HTR-8/SVneo (cell line): ENCODE results near the gene CLK3.

Experiments
- DNase-seq: peaks from one replicate; pipeline ENCODE4 v3.0.0; 2011; ENCODE audit warnings: low spot score, mixed read lengths; ENCODE audit not compliant: insufficient read length
- FAIRE-seq: peaks from 2 replicates; lab custom pipeline; 2011; peaks lifted over from hg19 to GRCh38; lab: Jason Lieb, UNC

CLK3 gene

DNA sequence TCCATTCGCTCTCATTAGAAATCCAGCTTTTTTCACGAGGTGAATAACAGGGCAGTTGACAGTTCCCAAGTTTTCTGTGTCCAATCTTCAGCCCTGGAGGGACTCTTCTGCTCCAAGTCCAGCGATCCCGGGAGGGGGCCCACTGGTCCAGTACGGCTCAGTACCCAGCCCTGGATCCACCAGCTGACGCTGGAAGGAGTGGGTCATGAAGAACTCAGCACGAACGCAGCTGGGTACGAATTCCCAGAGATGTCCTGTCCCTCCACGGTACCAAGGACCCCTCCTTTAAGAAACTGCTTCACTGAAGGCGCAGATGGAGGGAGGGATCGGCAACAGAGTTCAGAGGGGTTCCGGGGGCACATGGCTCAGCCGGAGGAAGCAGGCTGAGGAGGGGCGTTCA lies 16.5 kb upstream of the CLK3 start:
- FAIRE-seq, result no peak

DNA sequence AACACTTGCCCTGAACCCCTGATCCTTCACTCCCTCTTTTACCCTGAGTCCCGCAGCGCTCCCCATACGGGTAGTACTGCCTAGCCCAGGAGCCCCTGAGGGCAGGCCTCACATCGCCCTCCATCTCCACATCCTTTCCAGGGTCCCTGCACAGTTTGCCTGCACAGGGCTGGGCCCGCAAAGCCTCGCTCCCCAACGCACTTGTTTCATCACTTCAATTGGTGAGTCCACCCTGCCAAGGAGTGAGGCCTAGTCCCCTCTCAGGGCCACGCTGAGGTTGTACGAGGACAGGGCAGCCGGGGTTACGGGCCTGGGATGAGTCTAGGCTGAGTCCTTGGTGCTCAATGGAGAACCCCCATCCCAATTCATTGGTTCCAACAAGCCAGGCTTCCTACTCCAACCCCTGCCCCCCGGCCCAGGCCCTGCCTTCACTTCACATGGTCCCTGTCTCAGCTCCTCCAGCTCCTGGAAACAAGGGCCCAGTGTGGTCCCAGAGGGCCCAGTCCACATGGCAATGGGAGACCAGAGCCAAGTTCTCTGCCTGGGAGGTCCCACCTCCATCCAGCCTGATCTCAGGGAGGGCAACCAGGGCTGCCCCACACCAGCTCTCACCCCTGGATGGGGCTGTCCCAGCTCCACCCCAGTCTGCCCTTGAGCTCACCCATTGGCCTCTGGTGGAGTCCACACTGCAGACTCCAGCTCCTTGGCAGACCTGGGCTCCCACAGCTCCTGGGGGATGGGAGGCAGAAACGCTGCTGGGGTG lies 12.4 kb upstream of the CLK3 start:
- FAIRE-seq (no peak), DNase-seq (no peak)

More for the DNA sequence above, 16.5 kb upstream of the CLK3 start:
- DNase-seq, result no peak

DNA sequence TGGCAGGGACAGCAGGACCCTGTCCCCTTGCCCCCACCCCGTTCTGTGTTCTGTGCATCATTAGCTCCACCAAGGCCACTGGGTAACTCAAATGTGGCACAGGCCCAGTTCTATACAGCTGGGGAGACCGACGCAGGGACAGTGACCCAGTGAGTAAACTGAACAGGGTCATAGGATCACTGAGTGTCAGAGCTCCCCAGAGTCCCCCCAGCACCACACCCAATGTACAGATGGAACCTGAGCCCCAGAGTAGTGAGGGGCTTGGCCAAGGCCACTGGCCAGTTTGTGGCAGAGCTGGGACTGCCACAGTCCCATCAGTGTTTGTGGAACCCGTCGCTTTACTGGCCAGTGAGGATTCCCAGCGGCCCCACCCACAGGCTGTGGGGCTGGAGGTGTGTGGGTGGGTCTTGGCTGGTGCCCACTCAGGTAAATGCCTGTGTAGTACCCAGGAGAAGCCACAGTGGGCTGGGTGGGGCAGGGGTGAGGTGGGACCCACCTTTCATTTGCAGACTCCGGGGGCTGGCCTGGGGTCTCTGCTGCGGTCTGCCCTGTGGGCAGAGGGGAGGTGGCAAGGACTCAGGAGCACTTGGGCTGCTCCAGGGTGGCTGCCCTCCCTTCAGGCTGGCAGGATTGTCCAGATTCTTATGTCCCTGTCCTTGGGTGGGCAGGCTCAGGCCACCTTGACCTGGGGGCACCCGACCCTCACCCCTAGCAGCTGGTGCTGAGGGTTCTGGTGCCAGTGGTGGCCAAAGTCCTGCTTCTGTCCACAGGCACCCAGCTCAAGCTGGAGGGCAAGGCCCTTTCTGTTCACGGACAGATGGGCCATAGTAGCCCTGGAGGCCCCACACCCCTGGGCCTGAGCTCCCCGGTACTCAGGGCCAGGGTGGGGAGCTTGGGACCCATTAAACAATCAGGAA lies 11.6 kb upstream of the CLK3 start:
- FAIRE-seq (no peak), DNase-seq (no peak)

DNA sequence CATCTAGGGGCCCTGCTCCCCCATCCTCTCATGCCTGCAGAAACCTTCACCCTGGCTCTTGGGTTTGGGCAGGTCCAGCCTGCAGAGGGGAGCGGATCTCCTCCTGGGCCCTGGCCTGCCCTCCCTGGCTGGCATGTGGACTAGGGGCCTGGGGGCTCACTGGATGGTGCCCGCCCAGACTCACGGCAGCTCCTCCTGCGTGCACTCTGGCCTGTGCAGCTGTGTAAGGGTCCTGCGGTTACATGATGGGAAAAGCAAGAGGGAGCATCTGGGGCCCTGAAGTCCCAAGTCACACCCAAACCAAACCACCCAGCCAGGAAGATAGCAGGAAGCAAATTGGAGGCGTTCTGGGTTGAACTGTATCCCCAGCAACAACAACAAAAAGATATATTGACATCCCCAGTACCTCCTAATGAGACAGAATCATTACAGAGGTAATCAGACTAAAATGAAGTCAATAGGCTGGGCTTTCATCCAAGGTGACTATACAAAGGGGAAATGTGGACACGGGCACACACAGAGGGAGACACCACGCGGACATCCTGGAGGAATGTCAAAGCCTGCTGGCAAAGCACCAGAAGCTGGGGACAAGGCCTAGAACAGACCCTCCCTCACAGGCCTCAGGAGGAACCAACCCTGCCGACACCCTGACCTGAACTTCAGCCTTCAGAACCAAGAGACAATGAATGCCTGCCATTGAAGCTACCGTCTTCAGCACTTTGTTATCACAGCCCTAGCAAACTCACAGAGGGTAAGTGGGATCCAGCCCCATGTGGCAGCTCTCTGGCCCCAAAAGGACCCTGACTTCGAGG lies 10.4 kb upstream of the CLK3 start:
- DNase-seq (no peak), FAIRE-seq (no peak)

- DNase-seq (no peak), FAIRE-seq (no peak)
These were observed 9.9 kb upstream of the CLK3 start for GRCh38 chr15:74605795-74606150.

DNA sequence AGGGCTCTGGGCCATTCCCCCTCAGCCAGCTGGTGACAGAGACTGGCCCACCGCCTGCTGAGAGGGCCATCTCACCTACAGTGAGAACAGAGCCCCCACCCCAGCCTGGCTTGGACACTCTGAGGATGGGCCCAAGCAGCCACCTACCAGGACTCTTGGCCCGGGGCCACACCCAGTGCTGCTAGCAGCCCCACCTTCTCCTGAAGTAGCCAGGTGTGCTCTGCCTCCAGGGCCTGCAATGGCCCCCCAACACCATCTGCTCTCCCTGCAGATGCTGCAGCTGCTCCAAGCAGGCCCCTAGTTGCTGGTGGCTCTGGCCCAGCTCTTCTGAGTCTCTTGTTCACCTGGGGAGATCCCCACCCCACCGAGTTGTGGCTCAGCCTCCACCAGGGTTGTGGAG lies 6.8 kb upstream of the CLK3 start:
- DNase-seq (no peak), FAIRE-seq (no peak)

DNA sequence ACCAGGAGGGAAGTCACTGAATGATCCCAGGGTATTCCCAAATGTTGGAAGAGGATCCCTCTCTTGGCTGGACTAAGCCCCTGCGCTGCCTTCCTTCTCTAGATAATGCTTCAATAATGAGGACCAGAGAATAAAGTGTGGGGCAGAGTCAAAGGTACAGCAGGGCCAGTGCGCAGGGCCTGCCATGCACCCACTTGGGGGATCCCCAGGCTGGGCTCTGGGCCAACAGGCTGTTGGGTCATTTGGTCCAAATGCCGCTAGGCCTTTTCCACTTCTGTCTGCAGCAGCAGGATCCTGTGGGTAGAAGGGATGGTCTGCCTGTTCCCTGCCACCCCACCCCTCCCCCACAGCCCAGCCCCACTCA lies 5.7 kb upstream of the CLK3 start:
- FAIRE-seq (no peak), DNase-seq (no peak)

DNA sequence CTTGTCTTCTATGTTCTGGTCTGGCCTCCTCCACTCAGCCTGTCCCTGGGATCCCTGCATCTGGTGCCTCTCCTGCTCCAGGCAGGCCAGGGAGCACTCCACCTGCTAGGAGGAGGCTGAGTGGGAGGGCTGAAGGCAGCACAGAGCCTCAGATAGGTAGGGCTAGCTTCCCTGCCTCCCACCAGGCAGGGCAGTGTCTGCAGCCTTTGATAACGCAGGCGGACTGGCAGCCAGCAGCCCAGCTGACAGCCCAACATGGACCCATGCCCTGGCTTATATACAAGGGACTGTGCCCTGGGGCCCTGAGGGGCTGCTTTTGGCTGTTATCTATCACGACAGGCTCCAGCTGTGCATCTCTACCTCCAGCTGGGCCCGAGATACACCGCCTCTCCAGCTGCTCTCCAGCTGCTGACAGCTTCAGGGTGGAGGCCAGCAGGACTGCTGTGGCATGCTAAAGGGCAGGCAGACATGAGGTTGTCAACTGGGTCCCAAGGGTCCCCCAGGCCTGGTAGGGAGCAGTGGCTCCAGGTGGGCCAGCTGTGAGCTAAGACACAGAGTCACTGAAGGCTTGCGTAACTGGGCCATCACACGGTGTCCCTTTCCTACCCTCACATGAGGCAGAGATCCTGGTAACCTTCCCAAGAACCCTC lies 5.2 kb upstream of the CLK3 start:
- DNase-seq (no peak), FAIRE-seq (no peak)

- no peak for FAIRE-seq
- DNase-seq, result no peak
These were observed 4.3 kb upstream of the CLK3 start for GRCh38 chr15:74611341-74611740.

DNA sequence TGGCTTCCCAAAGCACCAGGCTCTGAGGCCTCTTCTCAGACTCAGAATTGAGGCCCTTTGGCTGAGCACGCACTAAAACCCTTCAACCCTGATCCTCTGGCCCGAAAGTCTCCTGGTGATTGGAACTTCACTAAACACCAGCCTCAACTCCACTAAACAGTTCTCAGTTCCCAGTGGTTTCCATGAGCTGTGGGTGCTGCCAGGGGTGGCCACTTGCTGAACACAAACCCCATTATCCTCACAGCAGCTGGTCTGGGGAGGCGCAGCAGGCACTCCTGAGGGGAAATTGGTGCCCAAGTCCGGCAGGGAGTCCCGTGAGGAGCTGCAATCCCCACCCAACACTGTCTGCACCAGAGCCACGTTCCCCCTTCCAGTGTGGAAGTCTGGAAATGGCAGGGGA lies 3.8 kb upstream of the CLK3 start:
- FAIRE-seq (no peak), DNase-seq (no peak)

DNA sequence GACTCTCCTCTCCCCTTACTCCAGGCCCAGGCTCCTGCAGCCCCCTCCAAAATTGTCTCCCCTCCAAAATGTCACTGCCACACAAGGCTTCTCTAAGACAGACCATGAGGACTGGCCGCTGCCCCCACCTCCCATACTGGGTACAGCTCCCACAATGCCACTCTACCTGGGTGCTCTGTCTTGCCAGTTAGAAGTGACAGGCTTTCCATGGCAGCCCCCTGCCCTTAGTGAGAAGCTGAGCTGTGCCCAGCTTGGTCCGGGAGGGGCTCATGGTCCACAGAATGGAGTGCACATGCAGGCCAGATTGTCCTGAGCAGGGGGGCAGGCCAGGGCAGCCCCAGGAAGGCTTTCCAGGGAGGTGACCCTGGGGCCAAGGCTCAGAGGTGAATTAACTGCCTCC lies 3.0 kb upstream of the CLK3 start:
- DNase-seq (no peak), FAIRE-seq (no peak)

GRCh38 chr15:74613089-74613952 lies 2.3 kb upstream of the CLK3 start:
- DNase-seq (no peak), FAIRE-seq (no peak)

DNA sequence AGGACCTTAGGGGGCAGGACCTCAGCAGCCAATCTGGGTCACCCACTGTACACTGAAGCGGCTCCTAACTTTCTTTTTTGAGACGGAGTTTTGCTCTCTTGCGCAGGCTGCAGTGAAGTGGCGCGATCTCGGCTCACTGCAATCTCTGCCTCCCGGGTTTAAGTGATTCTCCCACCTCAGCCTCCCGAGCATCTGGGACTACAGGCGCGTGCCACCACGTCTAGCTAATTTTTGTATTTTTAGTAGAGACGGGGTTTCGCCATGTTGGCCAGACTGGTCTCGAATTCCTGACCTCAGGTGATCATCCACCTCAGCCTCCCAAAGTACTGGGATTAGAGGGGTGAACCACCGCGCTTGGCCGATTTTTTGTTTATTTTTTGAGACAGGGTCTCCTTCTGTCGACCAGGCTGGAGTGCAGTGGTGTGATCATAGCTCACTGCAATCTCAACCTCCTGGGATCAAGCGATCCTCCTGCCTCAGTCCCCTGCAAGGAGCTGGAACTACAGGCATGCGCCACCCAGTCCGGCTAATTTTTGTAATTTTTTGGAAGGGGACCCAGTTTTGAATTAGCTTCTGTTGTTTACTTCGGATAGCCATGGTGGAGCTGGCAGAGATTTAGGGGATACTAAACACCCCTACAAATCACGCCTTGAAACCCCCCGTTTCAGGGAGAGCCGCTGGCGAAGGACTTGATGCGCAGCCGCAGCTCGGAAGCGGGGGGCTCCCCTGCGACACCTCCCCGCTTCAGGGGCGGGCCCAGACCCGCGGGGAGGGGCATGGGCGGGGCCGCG lies 1.5 kb upstream of the CLK3 start:
- DNase-seq (peak; percentile 92), FAIRE-seq (no peak)

DNA sequence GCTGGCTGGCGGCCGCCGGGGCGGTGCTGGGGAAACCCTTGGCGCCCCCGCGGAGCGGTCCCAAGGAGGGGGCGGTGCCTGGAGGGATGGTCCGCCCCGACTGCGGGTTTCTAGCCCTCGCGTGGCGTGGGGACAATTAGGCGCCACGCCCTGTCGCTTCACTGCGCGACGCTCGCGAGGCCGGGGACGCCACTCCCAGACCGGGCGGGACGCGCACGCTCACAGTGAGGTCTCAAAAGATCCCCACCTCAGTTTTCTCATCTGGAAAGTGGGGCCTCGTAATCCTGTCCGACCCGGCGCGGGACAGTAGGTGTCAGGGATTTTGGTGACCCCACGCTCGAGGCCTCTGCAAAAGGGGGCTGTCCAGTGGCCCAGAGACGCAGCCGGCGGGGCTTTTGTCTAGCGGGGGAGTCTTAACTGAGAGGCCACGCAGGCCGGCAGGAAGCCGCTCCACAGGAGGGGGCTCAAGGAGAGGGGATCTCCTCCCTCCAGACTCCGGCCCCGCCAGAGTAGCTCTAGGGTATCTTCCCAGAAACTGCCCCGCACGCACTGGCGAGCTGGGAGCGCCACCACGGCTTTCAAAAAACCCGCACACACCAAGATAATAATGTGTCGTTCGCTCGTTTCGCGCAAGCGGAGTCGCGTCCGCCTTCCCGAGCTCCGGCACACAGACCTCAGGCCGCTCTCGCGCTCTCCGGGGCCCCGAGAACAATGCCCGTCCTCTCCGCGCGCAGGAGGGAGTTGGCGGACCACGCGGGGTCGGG lies 710 bp upstream of the CLK3 start:
- DNase-seq, result no peak
- no peak for FAIRE-seq

- no peak for DNase-seq
- FAIRE-seq, result no peak
These were observed 817 bp downstream of the CLK3 start for GRCh38 chr15:74616366-74616939.

GRCh38 chr15:74616996-74617395 lies 1.4 kb downstream of the CLK3 start:
- DNase-seq (no peak), FAIRE-seq (no peak)

- FAIRE-seq, result no peak
- DNase-seq, result no peak
These were observed 3.4 kb downstream of the CLK3 start for GRCh38 chr15:74618841-74619596.
